Measurements from ENCODE around the gene HS2ST1. TPM values are rescaled to one million over a fixed set of nuclear protein-coding genes. Genes with fewer than 3 reads are reported as not detected.

HS2ST1 gene
- total RNA-seq, 4 donors from 2014 or later = 11.7 to 25.3 (median 16.9) TPM

- TF ChIP-seq CTCF (IDR thresholded peaks at IDR 0.05) = no peak
Measured at GRCh38 chr1:86993269-86993985, 79.0 kb downstream of the HS2ST1 start.

GRCh38 chr1:86994061-86994460 lies 79.6 kb downstream of the HS2ST1 start:
- DNase-seq (ENCODE audit: low spot score) (no peak), ATAC-seq (ENCODE audit: low FRiP score) (no peak)
- TF ChIP-seq CTCF (IDR thresholded peaks at IDR 0.05) = no peak

More at GRCh38 chr1:86993269-86993985, 79.0 kb downstream of the HS2ST1 start:
- ATAC-seq (ENCODE audit: low FRiP score) (no peak), DNase-seq (ENCODE audit: low spot score) (no peak)

GRCh38 chr1:86997538-86997937 lies 83.1 kb downstream of the HS2ST1 start:
- ATAC-seq (ENCODE audit: low FRiP score) (no peak), DNase-seq (ENCODE audit: low spot score) (no peak)
- TF ChIP-seq CTCF (IDR thresholded peaks at IDR 0.05) = no peak

GRCh38 chr1:86998280-86998679 lies 83.8 kb downstream of the HS2ST1 start:
- no peak for DNase-seq (ENCODE audit: low spot score)
- ATAC-seq (ENCODE audit: low FRiP score) = no peak
- no peak for TF ChIP-seq CTCF (IDR thresholded peaks at IDR 0.05)

GRCh38 chr1:86998727-86999126 lies 84.3 kb downstream of the HS2ST1 start:
- no peak for TF ChIP-seq CTCF (IDR thresholded peaks at IDR 0.05)
- DNase-seq (ENCODE audit: low spot score) (no peak), ATAC-seq (ENCODE audit: low FRiP score) (no peak)

GRCh38 chr1:87000460-87000859 lies 86.0 kb downstream of the HS2ST1 start:
- no peak for TF ChIP-seq CTCF (IDR thresholded peaks at IDR 0.05)
- ATAC-seq (ENCODE audit: low FRiP score) = no peak

GRCh38 chr1:87004857-87005256 lies 90.4 kb downstream of the HS2ST1 start:
- no peak for ATAC-seq (ENCODE audit: low FRiP score)
- DNase-seq (ENCODE audit: low spot score) = no peak
- no peak for TF ChIP-seq CTCF (IDR thresholded peaks at IDR 0.05)

More at GRCh38 chr1:87000460-87000859, 86.0 kb downstream of the HS2ST1 start:
- DNase-seq (ENCODE audit: low spot score) = no peak
